ENCODE measurements around the gene PRR11. TPM values are rescaled to one million over a fixed set of nuclear protein-coding genes. Genes with fewer than 3 reads are reported as not detected.

The PRR11 gene
- total RNA-seq, 4 donors from 2014 or later: 0.89 to 2.2 (median 1.3) TPM

DNA sequence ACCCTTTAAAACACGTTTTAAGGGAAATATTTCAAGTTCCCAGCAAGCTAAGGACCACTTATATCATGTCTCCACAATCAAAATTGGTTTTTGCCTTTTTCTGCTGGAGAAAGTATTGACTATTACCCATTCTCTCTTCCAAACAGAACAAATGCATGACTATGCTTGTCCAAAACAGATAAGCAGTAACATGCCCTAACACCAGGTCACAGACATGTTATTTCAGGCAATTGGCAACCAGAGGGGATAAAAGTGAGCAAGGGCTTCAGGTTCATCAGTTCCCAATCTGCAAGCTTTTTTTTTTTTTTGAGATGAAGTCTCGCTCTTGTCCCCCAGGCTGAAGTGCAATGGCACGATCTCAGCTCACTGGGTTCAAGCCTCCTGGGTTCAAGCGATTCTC is 15.6 kb upstream of the PRR11 start:
- no peaks in the 10 kb centered on the region for H3K27me3 ChIP-seq
- H3K4me3 ChIP-seq (replicated peaks in 1 of 3): no peak overlapping the region
- no peaks in the 10 kb centered on the region for H3K36me3 ChIP-seq
- no peak overlapping the region for H3K27ac ChIP-seq
- DNase-seq: no peak
- H3K4me1 ChIP-seq: no peaks in the 10 kb centered on the region
- intact Hi-C loops (cut with DNase I): no loop called here
- TF ChIP-seq POLR2A (IDR thresholded peaks at IDR 0.05): no peak
- TF ChIP-seq, protein P1, sequence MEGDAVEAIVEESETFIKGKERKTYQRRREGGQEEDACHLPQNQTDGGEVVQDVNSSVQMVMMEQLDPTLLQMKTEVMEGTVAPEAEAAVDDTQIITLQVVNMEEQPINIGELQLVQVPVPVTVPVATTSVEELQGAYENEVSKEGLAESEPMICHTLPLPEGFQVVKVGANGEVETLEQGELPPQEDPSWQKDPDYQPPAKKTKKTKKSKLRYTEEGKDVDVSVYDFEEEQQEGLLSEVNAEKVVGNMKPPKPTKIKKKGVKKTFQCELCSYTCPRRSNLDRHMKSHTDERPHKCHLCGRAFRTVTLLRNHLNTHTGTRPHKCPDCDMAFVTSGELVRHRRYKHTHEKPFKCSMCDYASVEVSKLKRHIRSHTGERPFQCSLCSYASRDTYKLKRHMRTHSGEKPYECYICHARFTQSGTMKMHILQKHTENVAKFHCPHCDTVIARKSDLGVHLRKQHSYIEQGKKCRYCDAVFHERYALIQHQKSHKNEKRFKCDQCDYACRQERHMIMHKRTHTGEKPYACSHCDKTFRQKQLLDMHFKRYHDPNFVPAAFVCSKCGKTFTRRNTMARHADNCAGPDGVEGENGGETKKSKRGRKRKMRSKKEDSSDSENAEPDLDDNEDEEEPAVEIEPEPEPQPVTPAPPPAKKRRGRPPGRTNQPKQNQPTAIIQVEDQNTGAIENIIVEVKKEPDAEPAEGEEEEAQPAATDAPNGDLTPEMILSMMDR (IDR thresholded peaks at IDR 0.05): no peak
- WGBS, 2 donors: 96% methylated on average over 4 of the region's 4 CpGs
- no peaks in the 10 kb centered on the region for H3K9me3 ChIP-seq

DNA sequence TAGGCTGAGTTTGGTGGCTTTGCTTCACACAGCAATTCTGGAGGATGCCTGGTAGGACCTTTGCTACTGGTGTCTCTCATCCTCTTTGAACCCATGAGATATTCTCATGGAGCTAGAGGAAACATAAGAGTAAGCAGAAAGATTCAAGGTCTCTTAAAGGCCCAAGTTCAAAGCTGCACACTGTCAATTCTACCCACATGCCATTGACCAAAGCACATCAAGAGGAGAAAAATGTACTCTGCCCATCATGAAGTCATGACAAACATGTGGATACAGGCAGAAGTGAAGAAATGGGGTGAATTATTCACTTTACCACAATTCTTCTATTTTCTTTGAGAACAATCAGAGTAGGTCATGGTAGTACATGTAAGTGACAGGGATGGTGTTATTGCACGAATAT is 13.7 kb upstream of the PRR11 start:
- Histone ChIP-seq H3K4me3 (replicated peaks in 1 of 3) (no peak overlapping the region), H3K27ac (no peak overlapping the region), H3K9me3 (no peaks in the 10 kb centered on the region), H3K36me3 (no peaks in the 10 kb centered on the region), H3K4me1 (no peaks in the 10 kb centered on the region), H3K27me3 (no peaks in the 10 kb centered on the region)
- intact Hi-C loops (cut with DNase I): no loop called here
- DNase-seq: no peak
- TF ChIP-seq POLR2A (IDR thresholded peaks at IDR 0.05): no peak
- TF ChIP-seq, protein P1 (IDR thresholded peaks at IDR 0.05): no peak
- WGBS, 2 donors: 90 to 97% methylated on average over 1 of the region's 1 CpG

DNA sequence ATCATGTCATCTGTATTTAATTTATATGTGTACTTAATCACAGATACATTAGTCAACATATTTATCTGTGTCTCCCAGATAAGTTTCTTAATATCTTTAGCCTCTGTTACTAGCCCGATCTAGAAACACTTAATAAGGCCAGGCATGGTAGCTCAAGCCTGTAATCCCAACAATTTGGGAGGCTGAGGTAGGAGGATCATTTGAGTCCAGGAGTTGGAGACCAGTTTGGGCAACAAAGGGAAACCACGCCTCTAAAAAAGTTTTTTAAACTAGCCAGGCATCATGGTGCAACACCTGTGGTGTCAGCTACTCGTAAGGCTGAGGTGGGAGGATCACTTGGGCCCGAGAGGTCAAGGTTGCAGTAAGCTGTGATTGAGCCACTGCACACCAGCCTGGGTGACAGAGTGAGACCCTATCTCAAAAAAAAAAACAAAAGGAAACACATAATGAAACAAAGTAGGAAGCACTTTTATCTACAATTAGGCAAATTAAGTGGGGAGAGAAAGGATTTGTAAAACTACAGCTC is 9.9 kb upstream of the PRR11 start:
- Histone ChIP-seq H3K27ac (no peak overlapping the region), H3K4me3 (replicated peaks in 1 of 3) (no peak overlapping the region), H3K4me1 (peaks cover 0 to under 1% of the 10 kb centered on the region in 2 donors), H3K9me3 (no peaks in the 10 kb centered on the region), H3K36me3 (no peaks in the 10 kb centered on the region), H3K27me3 (no peaks in the 10 kb centered on the region)
- intact Hi-C loops (cut with DNase I): no loop called here
- no peak for DNase-seq
- WGBS, 2 donors: 94 to 97% methylated on average over 4 of the region's 4 CpGs
- TF ChIP-seq, protein P1 (IDR thresholded peaks at IDR 0.05): no peak
- TF ChIP-seq POLR2A (IDR thresholded peaks at IDR 0.05): no peak

DNA sequence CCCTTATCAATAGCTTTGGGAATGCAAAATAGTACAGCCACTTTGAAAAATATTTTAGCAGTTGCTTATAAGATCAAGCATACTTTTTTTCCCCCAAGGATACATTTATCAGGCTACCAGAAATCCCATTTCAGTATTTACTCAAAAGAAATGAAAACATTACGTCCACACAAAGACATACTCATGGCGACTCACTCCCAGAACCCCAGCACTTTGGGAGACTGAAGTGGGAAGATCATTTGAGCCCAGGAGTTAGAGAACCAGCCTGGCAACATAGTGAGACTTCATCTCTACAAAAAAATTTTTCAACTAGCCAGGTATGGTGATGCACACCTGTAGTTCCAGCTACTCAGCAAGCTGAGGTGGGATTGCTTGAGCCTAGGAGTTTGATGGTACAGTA is 6.5 kb upstream of the PRR11 start:
- Histone ChIP-seq H3K36me3 (no peaks in the 10 kb centered on the region), H3K4me3 (replicated peaks in 1 of 3) (no peak overlapping the region), H3K27ac (no peak overlapping the region), H3K4me1 (peaks cover 17 to 19% of the 10 kb centered on the region in 2 donors), H3K9me3 (no peaks in the 10 kb centered on the region), H3K27me3 (no peaks in the 10 kb centered on the region)
- WGBS, 2 donors: 89 to 97% methylated on average over 2 of the region's 2 CpGs
- intact Hi-C loops (cut with DNase I): no loop called here
- TF ChIP-seq POLR2A (IDR thresholded peaks at IDR 0.05): no peak
- TF ChIP-seq, protein P1 (IDR thresholded peaks at IDR 0.05): no peak
- no peak for DNase-seq

DNA sequence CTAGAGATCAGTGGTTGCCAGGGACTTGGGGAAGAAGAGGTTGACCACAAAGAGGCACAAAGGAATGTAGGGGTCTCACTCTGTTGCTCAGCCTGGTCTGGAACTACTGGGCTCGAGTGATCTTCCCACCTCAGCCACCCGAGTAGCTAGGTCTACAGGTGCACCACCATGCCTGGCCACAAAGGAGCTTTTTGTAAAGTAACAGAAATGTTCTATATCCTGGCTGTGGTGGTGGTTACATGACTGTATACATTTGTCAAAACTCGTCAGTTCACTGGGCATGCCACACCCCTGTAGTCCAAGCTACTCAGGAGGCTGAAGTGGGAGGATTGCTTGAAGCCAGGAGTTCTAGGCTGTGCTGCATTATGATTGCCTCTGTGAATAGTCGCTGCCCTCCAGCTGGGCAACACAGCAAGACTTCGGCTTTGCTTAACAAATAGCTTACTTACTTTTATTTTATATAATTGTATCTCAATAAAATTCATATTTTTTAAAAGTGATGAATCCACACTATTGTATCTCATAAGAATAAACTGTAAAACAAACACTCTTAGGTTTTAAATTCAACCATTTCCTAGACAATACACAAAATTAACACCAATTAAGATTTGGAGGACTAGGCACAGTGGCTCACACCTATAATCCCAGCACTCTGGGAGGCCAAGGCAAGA is 5.6 kb upstream of the PRR11 start:
- no peak overlapping the region for H3K4me3 ChIP-seq (replicated peaks in 1 of 3)
- intact Hi-C loops (cut with DNase I): loop anchor here (10.0 kb wide), 1 partner anchor 45 kb away; the partner anchor contains the start of gene TRIM37
- H3K27ac ChIP-seq: no peak overlapping the region
- H3K27me3 ChIP-seq: no peaks in the 10 kb centered on the region
- no peaks in the 10 kb centered on the region for H3K36me3 ChIP-seq
- peaks cover 17 to 19% of the 10 kb centered on the region in 2 donors for H3K4me1 ChIP-seq
- DNase-seq: no peak
- WGBS, 2 donors: 87% methylated on average over 5 of the region's 5 CpGs
- TF ChIP-seq POLR2A (IDR thresholded peaks at IDR 0.05): no peak
- TF ChIP-seq, protein P1 (IDR thresholded peaks at IDR 0.05): no peak
- no peaks in the 10 kb centered on the region for H3K9me3 ChIP-seq

All from thyroid gland (tissue), 4 donors.